ENCODE data around the gene NTN1.
"Not testable (repeated sequence)": the region's sequence is repeated elsewhere in the genome, so short reads cannot be mapped to it uniquely, and the experiment has no call there.

DNA sequence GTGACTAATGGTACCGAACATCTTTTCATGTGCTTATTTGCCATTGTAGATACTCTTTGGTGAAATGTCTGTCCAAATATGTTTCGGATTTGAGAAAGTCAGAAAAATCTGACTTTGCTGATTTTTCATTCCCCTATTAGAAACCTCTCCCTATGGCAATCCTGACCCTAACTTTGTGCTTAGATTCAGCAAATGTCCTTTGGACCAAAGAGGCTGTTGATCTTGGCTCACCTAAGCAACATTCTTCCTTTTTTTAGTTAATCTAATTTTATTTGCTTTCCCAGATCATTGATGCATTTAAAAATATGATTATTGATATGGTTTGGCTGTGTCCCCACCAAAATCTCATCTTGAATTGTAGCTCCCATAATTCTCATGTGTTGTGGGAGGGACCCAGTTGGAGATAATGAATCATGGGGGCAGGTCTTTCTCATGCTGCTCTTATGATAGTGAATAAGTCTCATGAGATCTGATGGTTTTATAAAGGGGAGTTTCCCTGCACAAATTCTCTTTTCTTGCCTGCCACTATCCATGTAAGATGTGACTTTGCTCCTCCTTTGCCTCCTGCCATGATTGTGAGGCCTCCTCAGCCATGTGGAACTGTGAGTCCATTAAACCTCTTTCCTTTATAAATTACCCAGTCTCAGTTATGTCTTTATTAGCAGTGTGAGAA is 32.9 kb upstream of the NTN1 start:
- TF ChIP-seq, protein P1, sequence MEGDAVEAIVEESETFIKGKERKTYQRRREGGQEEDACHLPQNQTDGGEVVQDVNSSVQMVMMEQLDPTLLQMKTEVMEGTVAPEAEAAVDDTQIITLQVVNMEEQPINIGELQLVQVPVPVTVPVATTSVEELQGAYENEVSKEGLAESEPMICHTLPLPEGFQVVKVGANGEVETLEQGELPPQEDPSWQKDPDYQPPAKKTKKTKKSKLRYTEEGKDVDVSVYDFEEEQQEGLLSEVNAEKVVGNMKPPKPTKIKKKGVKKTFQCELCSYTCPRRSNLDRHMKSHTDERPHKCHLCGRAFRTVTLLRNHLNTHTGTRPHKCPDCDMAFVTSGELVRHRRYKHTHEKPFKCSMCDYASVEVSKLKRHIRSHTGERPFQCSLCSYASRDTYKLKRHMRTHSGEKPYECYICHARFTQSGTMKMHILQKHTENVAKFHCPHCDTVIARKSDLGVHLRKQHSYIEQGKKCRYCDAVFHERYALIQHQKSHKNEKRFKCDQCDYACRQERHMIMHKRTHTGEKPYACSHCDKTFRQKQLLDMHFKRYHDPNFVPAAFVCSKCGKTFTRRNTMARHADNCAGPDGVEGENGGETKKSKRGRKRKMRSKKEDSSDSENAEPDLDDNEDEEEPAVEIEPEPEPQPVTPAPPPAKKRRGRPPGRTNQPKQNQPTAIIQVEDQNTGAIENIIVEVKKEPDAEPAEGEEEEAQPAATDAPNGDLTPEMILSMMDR (conservative IDR thresholded peaks at IDR 0.05): not testable (repeated sequence)
- TF ChIP-seq EZH2 (IDR thresholded peaks at IDR 0.05; ENCODE audit: low read depth): not testable (repeated sequence)

Data from PC-9 (cell line).